Right cardiac atrium (tissue), 5 donors: ENCODE measurements around the gene AP1M2. TPM values are rescaled to one million over a fixed set of nuclear protein-coding genes. Genes with fewer than 3 reads are reported as not detected.

Experiments
- ATAC-seq, 2 donors: fragments of 200-7000 bp; cut with Tn5 transposase; one replicate each; pipeline versions ENCODE4 v1.8.0 to v1.9.1; 2020; ENCODE audit warnings: moderate library complexity in 2 of 2, mild to moderate bottlenecking in 1 of 2
- DNase-seq, 3 donors: peaks; one replicate each; pipeline ENCODE4 v3.0.0-alpha.2; 2020
- H3K27ac ChIP-seq: one replicate; pipeline ENCODE4 v1.5.1; 2013; ENCODE audit warnings: mild to moderate bottlenecking, low read length, control low read depth, moderate library complexity
- H3K27me3 ChIP-seq: one replicate; pipeline ENCODE4 v1.6.1; 2013; ENCODE audit not compliant: control insufficient read depth, insufficient read depth
- H3K4me1 ChIP-seq: one replicate; pipeline ENCODE4 v1.6.1; 2013; ENCODE audit warnings: low read length; ENCODE audit not compliant: control insufficient read depth, insufficient read depth
- H3K4me3 ChIP-seq: one replicate; pipeline ENCODE4 v1.5.1; 2013; ENCODE audit warnings: low read length, control low read depth
- H3K9me3 ChIP-seq: one replicate; pipeline ENCODE4 v1.6.1; 2013; ENCODE audit warnings: low read length; ENCODE audit not compliant: control insufficient read depth
- WGBS: extraction: QIAGEN DNeasy Blood & Tissue Kit; methylation state at CpG from one replicate; pipeline ENCODE4 v1.1.7; 2013; 5-methylcytosine and 5-hydroxymethylcytosine counted together
- intact Hi-C, 4 donors: fragments of 100-400 bp; cut with DNase I; formaldehyde crosslinking; loops; one replicate each; pipeline versions ENCODE4 v1.11.0 to v1.14.0; 2022 to 2023
- long read RNA-seq, 4 donors: library from polyadenylated mRNA; unstranded; transcript quantifications; one replicate each; pipeline ENCODE4 v2.0.0, GENCODE V29; 2020 to 2021
- polyA plus RNA-seq: library from polyadenylated mRNA; stranded (reverse); fragments of 200-250 nt; gene quantifications from one replicate; pipeline ENCODE4 v1.2.3, GENCODE V29; 2013
- total RNA-seq, 4 donors: library from RNA; stranded (reverse); fragmentation: NEBNext Ultra II Directional; extraction: Animal tissue kit (Norgen Biotek cat#: 25700); gene quantifications; one replicate each; pipeline ENCODE4 v1.2.1, GENCODE V29; 2021
- donor health status: healthy with polysubstance abuse.
- donor health status: DM: no; HTN: yes; CAD: no.
- donor health status: DM: no; HTN: no; CAD: no.
- donor health status: DM: no; HTN: yes; CAD: no; lungs with severe emphysema.
- donor health status: DM: yes; HTN: yes; CAD: no.

The AP1M2 gene
- total RNA-seq: not detected
- 0.09 TPM for polyA plus RNA-seq
- long read RNA-seq, donor 1: 0 reads
- long read RNA-seq, donor 2: 0 reads
- long read RNA-seq, donor 3: 0 reads
- long read RNA-seq, donor 4: 0 reads

- Histone ChIP-seq H3K27ac (no peak within 1 kb of the TSS), H3K27me3 (no peaks in the 10 kb centered on the region), H3K4me3 (no peak within 1 kb of the TSS), H3K9me3 (no peaks in the 10 kb centered on the region), H3K4me1 (no peaks in the 10 kb centered on the region)
- ATAC-seq: no peak
- intact Hi-C loops: no loop called here
- WGBS: 20% methylated on average over 35 of the region's 35 CpGs
- peak in 1 of 3 donors; percentile 37 for DNase-seq
These were observed at the start of gene AP1M2 for GRCh38 chr19:10587022-10587838. Gene AP1M2 (minus strand): TSS chr19:10587312. CDS start chr19:10587231, 81 bp downstream.

- H3K4me3 ChIP-seq: no peak overlapping the region
- WGBS: 88% methylated on average over 37 of the region's 37 CpGs
- no peak overlapping the region for H3K27ac ChIP-seq
- no peaks in the 10 kb centered on the region for H3K9me3 ChIP-seq
- intact Hi-C loops: no loop called here
- DNase-seq (peak in 2 of 3 donors; percentile 68 to 71), ATAC-seq (peak in 1 of 2 donors; percentile 21)
- no peaks in the 10 kb centered on the region for H3K27me3 ChIP-seq
- H3K4me1 ChIP-seq: no peaks in the 10 kb centered on the region
These were observed 49.3 kb upstream of the AP1M2 start for GRCh38 chr19:10636304-10636972.

- DNase-seq (no peak), ATAC-seq (no peak)
- no peaks in the 10 kb centered on the region for H3K9me3 ChIP-seq
- no peaks in the 10 kb centered on the region for H3K27me3 ChIP-seq
- no peak overlapping the region for H3K27ac ChIP-seq
- no peaks in the 10 kb centered on the region for H3K4me1 ChIP-seq
- WGBS: 83% methylated on average over 6 of the region's 6 CpGs
- intact Hi-C loops: no loop called here
- no peak overlapping the region for H3K4me3 ChIP-seq
These were observed 47.9 kb upstream of the AP1M2 start for GRCh38 chr19:10634963-10635362.

- no peak for DNase-seq
- no peak overlapping the region for H3K27ac ChIP-seq
- H3K9me3 ChIP-seq: no peaks in the 10 kb centered on the region
- intact Hi-C loops: no loop called here
- H3K27me3 ChIP-seq: no peaks in the 10 kb centered on the region
- H3K4me3 ChIP-seq: no peak overlapping the region
- WGBS: 92% methylated on average over 7 of the region's 7 CpGs
- no peak for ATAC-seq
- H3K4me1 ChIP-seq: no peaks in the 10 kb centered on the region
These were observed 47.3 kb upstream of the AP1M2 start for GRCh38 chr19:10634430-10634829.

GRCh38 chr19:10631874-10632273 lies 44.8 kb upstream of the AP1M2 start:
- DNase-seq: peak in 1 of 3 donors; percentile 35
- H3K27me3 ChIP-seq: no peaks in the 10 kb centered on the region
- H3K9me3 ChIP-seq: no peaks in the 10 kb centered on the region
- intact Hi-C loops: no loop called here
- no peak overlapping the region for H3K4me3 ChIP-seq
- H3K4me1 ChIP-seq: no peaks in the 10 kb centered on the region
- WGBS: 77% methylated on average over 14 of the region's 14 CpGs
- ATAC-seq: peak in 1 of 2 donors; percentile 80
- no peak overlapping the region for H3K27ac ChIP-seq

- peak; percentile 16 to 27 for ATAC-seq
- 29% methylated on average over 10 of the region's 10 CpGs for WGBS
These were observed 38.6 kb upstream of the AP1M2 start for GRCh38 chr19:10625762-10626138.

GRCh38 chr19:10625003-10625761 lies 38.1 kb upstream of the AP1M2 start, which contains the start of gene SLC44A2:
Gene SLC44A2 (plus strand): TSS chr19:10625553. CDS start chr19:10625634, 81 bp downstream.
- intact Hi-C loops: no loop called here
- Histone ChIP-seq H3K9me3 (no peaks in the 10 kb centered on the region), H3K4me3 (peak within 1 kb of the TSS; percentile 56), H3K4me1 (peaks cover 4% of the 10 kb centered on the region), H3K27me3 (no peaks in the 10 kb centered on the region), H3K27ac (peak within 1 kb of the TSS; percentile 53)
- 17% methylated on average over 53 of the region's 53 CpGs for WGBS
- peak; percentile 83 to 95 (median 95) for DNase-seq
- ATAC-seq: peak; percentile 97

More at GRCh38 chr19:10625762-10626138, 38.6 kb upstream of the AP1M2 start:
- Histone ChIP-seq H3K27ac (peak overlapping the region; percentile 6), H3K9me3 (no peaks in the 10 kb centered on the region), H3K27me3 (no peaks in the 10 kb centered on the region), H3K4me1 (peaks cover 4% of the 10 kb centered on the region), H3K4me3 (peak overlapping the region; percentile 56)
- no peak for DNase-seq
- intact Hi-C loops: no loop called here

- H3K4me1 ChIP-seq: peaks cover 4% of the 10 kb centered on the region
- no peak overlapping the region for H3K27ac ChIP-seq
- no peaks in the 10 kb centered on the region for H3K27me3 ChIP-seq
- no peak for DNase-seq
- H3K9me3 ChIP-seq: no peaks in the 10 kb centered on the region
- H3K4me3 ChIP-seq: no peak overlapping the region
- peak in 1 of 2 donors; percentile 17 for ATAC-seq
- intact Hi-C loops: no loop called here
- 79% methylated on average over 6 of the region's 6 CpGs for WGBS
These were observed 37.5 kb upstream of the AP1M2 start for GRCh38 chr19:10624585-10624984.

GRCh38 chr19:10621966-10622365 lies 34.9 kb upstream of the AP1M2 start:
- 97% methylated on average over 8 of the region's 8 CpGs for WGBS
- intact Hi-C loops: no loop called here

GRCh38 chr19:10620786-10621185 lies 33.7 kb upstream of the AP1M2 start:
- H3K9me3 ChIP-seq: no peaks in the 10 kb centered on the region
- no peaks in the 10 kb centered on the region for H3K27me3 ChIP-seq
- 97% methylated on average over 4 of the region's 4 CpGs for WGBS
- no peak overlapping the region for H3K4me3 ChIP-seq
- ATAC-seq (no peak), DNase-seq (no peak)
- peaks cover 9% of the 10 kb centered on the region for H3K4me1 ChIP-seq
- intact Hi-C loops: no loop called here
- no peak overlapping the region for H3K27ac ChIP-seq

More at GRCh38 chr19:10621966-10622365, 34.9 kb upstream of the AP1M2 start:
- Histone ChIP-seq H3K27me3 (no peaks in the 10 kb centered on the region), H3K9me3 (no peaks in the 10 kb centered on the region), H3K27ac (no peak overlapping the region), H3K4me3 (no peak overlapping the region), H3K4me1 (peaks cover 8% of the 10 kb centered on the region)
- ATAC-seq: no peak
- DNase-seq: no peak
